Measurements from ENCODE around the gene GOLPH3. TPM values are rescaled to one million over a fixed set of nuclear protein-coding genes. Genes with fewer than 3 reads are reported as not detected.

The GOLPH3 gene
- total and polyA plus RNA-seq, 3 experiments from 2014 or later, result 105 to 110 (median 109) TPM

- Mint-ChIP-seq H3K27ac (peak overlapping the region in 2 of 8 donors; percentile 75 to 82), H3K27me3 (no peaks in the 10 kb centered on the region), H3K4me3 (no peak overlapping the region), H3K9me3 (no peaks in the 10 kb centered on the region), H3K36me3 (peaks cover 0 to 75% (median 17%) of the 10 kb centered on the region in 3 donors), H3K4me1 (no peaks in the 10 kb centered on the region)
- Histone ChIP-seq H3K27ac (ENCODE audit: low read depth, low read length) (no peak overlapping the region), H3K4me1 (ENCODE audit: insufficient read depth, low read length) (no peaks in the 10 kb centered on the region), H3K4me3 (ENCODE audit: low read length) (no peak overlapping the region), H3K27me3 (ENCODE audit: insufficient read depth, low read length, poor library complexity, severe bottlenecking) (no peaks in the 10 kb centered on the region), H3K9me3 (ENCODE audit: low read length) (no peaks in the 10 kb centered on the region), H3K36me3 (ENCODE audit: insufficient read depth, low read length) (peaks cover 20% of the 10 kb centered on the region)
- ChIA-PET CTCF (interaction anchor here (1.0 kb wide), 1 partner anchor 227 kb away, joined by 3 read pairs; no protein-coding TSS in a partner anchor), POLR2A (no interaction called here)
- DNase-seq, result no peak
Observed at GRCh38 chr5:32102254-32102986, 71.7 kb downstream of the GOLPH3 start.

- H3K27me3 ChIP-seq (ENCODE audit: insufficient read depth, low read length, poor library complexity, severe bottlenecking), result no peaks in the 10 kb centered on the region
- H3K27me3 Mint-ChIP-seq, result no peaks in the 10 kb centered on the region
- no peak overlapping the region for H3K4me3 Mint-ChIP-seq
- no peaks in the 10 kb centered on the region for H3K9me3 Mint-ChIP-seq
- H3K4me1 ChIP-seq (ENCODE audit: insufficient read depth, low read length), result no peaks in the 10 kb centered on the region
- no peaks in the 10 kb centered on the region for H3K9me3 ChIP-seq (ENCODE audit: low read length)
- H3K36me3 ChIP-seq (ENCODE audit: insufficient read depth, low read length), result peaks cover 16% of the 10 kb centered on the region
- CTCF ChIA-PET, result no interaction called here
- peaks cover 0 to 67% (median 19%) of the 10 kb centered on the region in 3 donors for H3K36me3 Mint-ChIP-seq
- H3K27ac ChIP-seq (ENCODE audit: low read depth, low read length), result no peak overlapping the region
- no peak for DNase-seq
- H3K4me1 Mint-ChIP-seq, result no peaks in the 10 kb centered on the region
- H3K27ac Mint-ChIP-seq, result peak overlapping the region in 1 of 8 donors; percentile 72
- no peak overlapping the region for H3K4me3 ChIP-seq (ENCODE audit: low read length)
- POLR2A ChIA-PET, result no interaction called here
Observed at GRCh38 chr5:32100691-32101302, 73.3 kb downstream of the GOLPH3 start.

GRCh38 chr5:32100230-32100629, 73.9 kb downstream of the GOLPH3 start:
- Mint-ChIP-seq H3K27me3 (no peaks in the 10 kb centered on the region), H3K4me1 (no peaks in the 10 kb centered on the region), H3K27ac (peak overlapping the region in 2 of 8 donors; percentile 70 to 97), H3K36me3 (peaks cover 0 to 61% (median 16%) of the 10 kb centered on the region in 3 donors), H3K9me3 (no peaks in the 10 kb centered on the region), H3K4me3 (no peak overlapping the region)
- H3K27ac ChIP-seq (ENCODE audit: low read depth, low read length), result no peak overlapping the region
- H3K4me3 ChIP-seq (ENCODE audit: low read length), result no peak overlapping the region
- no peak for DNase-seq
- H3K9me3 ChIP-seq (ENCODE audit: low read length), result no peaks in the 10 kb centered on the region
- H3K4me1 ChIP-seq (ENCODE audit: insufficient read depth, low read length), result no peaks in the 10 kb centered on the region
- POLR2A ChIA-PET, result no interaction called here
- CTCF ChIA-PET, result no interaction called here
- peaks cover 16% of the 10 kb centered on the region for H3K36me3 ChIP-seq (ENCODE audit: insufficient read depth, low read length)
- H3K27me3 ChIP-seq (ENCODE audit: insufficient read depth, low read length, poor library complexity, severe bottlenecking), result no peaks in the 10 kb centered on the region

- H3K27ac ChIP-seq (ENCODE audit: low read depth, low read length), result no peak overlapping the region
- no peaks in the 10 kb centered on the region for H3K9me3 ChIP-seq (ENCODE audit: low read length)
- peaks cover 16% of the 10 kb centered on the region for H3K36me3 ChIP-seq (ENCODE audit: insufficient read depth, low read length)
- H3K4me1 ChIP-seq (ENCODE audit: insufficient read depth, low read length), result no peaks in the 10 kb centered on the region
- Mint-ChIP-seq H3K4me3 (no peak overlapping the region), H3K27me3 (no peaks in the 10 kb centered on the region), H3K27ac (peak overlapping the region in 2 of 8 donors; percentile 5 to 88), H3K9me3 (no peaks in the 10 kb centered on the region), H3K36me3 (peaks cover 0 to 56% (median 13%) of the 10 kb centered on the region in 3 donors), H3K4me1 (no peaks in the 10 kb centered on the region)
- no peak overlapping the region for H3K4me3 ChIP-seq (ENCODE audit: low read length)
- CTCF ChIA-PET, result interaction anchor here (1.3 kb wide), 1 partner anchor 8 kb away, joined by 4 read pairs; no protein-coding TSS in a partner anchor
- no peak for DNase-seq
- no peaks in the 10 kb centered on the region for H3K27me3 ChIP-seq (ENCODE audit: insufficient read depth, low read length, poor library complexity, severe bottlenecking)
- POLR2A ChIA-PET, result no interaction called here
Observed at GRCh38 chr5:32099486-32100035, 74.6 kb downstream of the GOLPH3 start.

GRCh38 chr5:32098890-32099310, 75.2 kb downstream of the GOLPH3 start:
- Histone ChIP-seq H3K4me1 (ENCODE audit: insufficient read depth, low read length) (no peaks in the 10 kb centered on the region), H3K9me3 (ENCODE audit: low read length) (no peaks in the 10 kb centered on the region), H3K4me3 (ENCODE audit: low read length) (no peak overlapping the region), H3K36me3 (ENCODE audit: insufficient read depth, low read length) (peaks cover 16% of the 10 kb centered on the region), H3K27ac (ENCODE audit: low read depth, low read length) (no peak overlapping the region), H3K27me3 (ENCODE audit: insufficient read depth, low read length, poor library complexity, severe bottlenecking) (no peaks in the 10 kb centered on the region)
- Mint-ChIP-seq H3K36me3 (peaks cover 0 to 54% (median 13%) of the 10 kb centered on the region in 3 donors), H3K27me3 (no peaks in the 10 kb centered on the region), H3K4me3 (no peak overlapping the region), H3K9me3 (no peaks in the 10 kb centered on the region), H3K27ac (peak overlapping the region in 1 of 8 donors; percentile 54), H3K4me1 (no peaks in the 10 kb centered on the region)
- CTCF ChIA-PET, result interaction anchor here (1.3 kb wide), 1 partner anchor 9 kb away, joined by 4 read pairs; no protein-coding TSS in a partner anchor
- DNase-seq, result no peak
- POLR2A ChIA-PET, result no interaction called here

- POLR2A ChIA-PET, result no interaction called here
- no peak for DNase-seq
- Histone ChIP-seq H3K27ac (ENCODE audit: low read depth, low read length) (no peak overlapping the region), H3K4me1 (ENCODE audit: insufficient read depth, low read length) (no peaks in the 10 kb centered on the region), H3K36me3 (ENCODE audit: insufficient read depth, low read length) (peaks cover 16% of the 10 kb centered on the region), H3K27me3 (ENCODE audit: insufficient read depth, low read length, poor library complexity, severe bottlenecking) (no peaks in the 10 kb centered on the region), H3K9me3 (ENCODE audit: low read length) (no peaks in the 10 kb centered on the region), H3K4me3 (ENCODE audit: low read length) (no peak overlapping the region)
- Mint-ChIP-seq H3K4me1 (peaks cover under 1 to 2% (median 2%) of the 10 kb centered on the region in 3 donors), H3K9me3 (no peaks in the 10 kb centered on the region), H3K4me3 (no peak overlapping the region), H3K27me3 (no peaks in the 10 kb centered on the region), H3K27ac (no peak overlapping the region), H3K36me3 (peaks cover 0 to 48% (median 11%) of the 10 kb centered on the region in 3 donors)
- CTCF ChIA-PET, result interaction anchor here (1.3 kb wide), 1 partner anchor 9 kb away, joined by 4 read pairs; no protein-coding TSS in a partner anchor
Observed at GRCh38 chr5:32098291-32098690, 75.8 kb downstream of the GOLPH3 start.

GRCh38 chr5:32096891-32097595, 77.1 kb downstream of the GOLPH3 start:
- Mint-ChIP-seq H3K27ac (peak overlapping the region in 1 of 8 donors; percentile 4), H3K9me3 (no peaks in the 10 kb centered on the region), H3K36me3 (peaks cover 0 to 35% (median 5%) of the 10 kb centered on the region in 3 donors), H3K4me3 (no peak overlapping the region), H3K27me3 (no peaks in the 10 kb centered on the region), H3K4me1 (peaks cover 3 to 6% (median 6%) of the 10 kb centered on the region in 3 donors)
- H3K9me3 ChIP-seq (ENCODE audit: low read length), result no peaks in the 10 kb centered on the region
- ChIA-PET CTCF (interaction anchor here (1.5 kb wide), 1 partner anchor 22 kb away, joined by 3 read pairs; no protein-coding TSS in a partner anchor), POLR2A (no interaction called here)
- no peak overlapping the region for H3K4me3 ChIP-seq (ENCODE audit: low read length)
- no peak for DNase-seq
- no peaks in the 10 kb centered on the region for H3K4me1 ChIP-seq (ENCODE audit: insufficient read depth, low read length)
- H3K36me3 ChIP-seq (ENCODE audit: insufficient read depth, low read length), result peaks cover 16% of the 10 kb centered on the region
- H3K27ac ChIP-seq (ENCODE audit: low read depth, low read length), result no peak overlapping the region
- no peaks in the 10 kb centered on the region for H3K27me3 ChIP-seq (ENCODE audit: insufficient read depth, low read length, poor library complexity, severe bottlenecking)
